Endothelial cell of umbilical vein (primary cell): ENCODE results near the gene EIF3K. TPM values are rescaled to one million over a fixed set of nuclear protein-coding genes. Genes with fewer than 3 reads are reported as not detected.

Experiments
- BruUV-seq: library from RNA; stranded (reverse); fragments of 400-500 nt; replicated peaks from 2 replicates; lab custom pipeline; 2021; lab: Mats Ljungman, UMichigan
- CTCF ChIA-PET: fragments of 300-600, 350-600 bp; sonication (Branson Sonifier 250); formaldehyde crosslinking; loops from one replicate; lab custom pipeline; 2021; ENCODE audit warnings: antibody characterized with exemption, inconsistent platforms; lab: Charles Lee
- POLR2A ChIA-PET: fragments of 300-600, 350-600 bp; sonication (Branson Sonifier 250); formaldehyde crosslinking; loops from one replicate; lab custom pipeline; 2021; ENCODE audit warnings: antibody characterized with exemption, inconsistent platforms; lab: Charles Lee
- DNase-seq: peaks from one replicate; pipeline ENCODE4 v3.0.0-alpha.2; 2011; ENCODE audit warnings: low read depth, low spot score
- FAIRE-seq: peaks from 2 replicates; lab custom pipeline; 2011; peaks lifted over from hg19 to GRCh38; lab: Jason Lieb, UNC
- H2AFZ ChIP-seq: 2 replicates; pipeline ENCODE4 v1.6.0; 2012; ENCODE audit warnings: low read depth, low read length, control low read depth, inconsistent platforms
- H3K27ac ChIP-seq: 2 replicates; pipeline ENCODE4 v1.5.1; 2011; ENCODE audit warnings: low read depth, mild to moderate bottlenecking, control low read depth, low read length, moderate library complexity; ENCODE audit not compliant: insufficient read depth
- H3K27me3 ChIP-seq, 2 experiments: 2 replicates each; pipeline versions ENCODE4 v1.6.0 to v1.6.1; 2011; ENCODE audit warnings: low read length in 2 of 2, mixed read lengths in 1 of 2; ENCODE audit not compliant: control insufficient read depth in 2 of 2, insufficient read depth in 2 of 2
- H3K36me3 ChIP-seq, 2 experiments: 2 replicates in 1 of 2; 3 replicates in 1 of 2; pipeline ENCODE4 v1.5.1; 2011; ENCODE audit warnings: low read length in 2 of 2, mild to moderate bottlenecking in 1 of 2, moderate library complexity in 1 of 2; ENCODE audit not compliant: control insufficient read depth in 2 of 2, insufficient read depth in 2 of 2; ENCODE audit errors: extremely low read depth in 1 of 2
- H3K4me1 ChIP-seq: 3 replicates; pipeline ENCODE4 v1.5.1; 2011; ENCODE audit warnings: mild to moderate bottlenecking, low read length; ENCODE audit not compliant: control insufficient read depth, insufficient read depth; ENCODE audit errors: extremely low read depth
- H3K4me2 ChIP-seq: 2 replicates; pipeline ENCODE4 v1.6.1; 2011; ENCODE audit warnings: low read length, control low read depth, mixed read lengths; ENCODE audit not compliant: insufficient read depth
- H3K4me3 ChIP-seq, 3 experiments: fragments of 200-600 bp in 1 of 3; sonication (generic), shearing (Covaris generic) in 1 of 3; replicated peaks in 1 of 3; 2 replicates each; pipeline ENCODE4 v1.5.1; 2011 to 2016; ENCODE audit warnings: control low read depth in 3 of 3, low read length in 3 of 3, mild to moderate bottlenecking in 2 of 3, inconsistent platforms in 1 of 3, low read depth in 1 of 3, moderate library complexity in 1 of 3; ENCODE audit not compliant: insufficient read depth in 1 of 3
- H3K79me2 ChIP-seq: 2 replicates; pipeline ENCODE4 v1.6.0; 2012; ENCODE audit warnings: low read length, inconsistent platforms; ENCODE audit not compliant: control insufficient read depth, insufficient read depth
- H3K9ac ChIP-seq: replicated peaks from 2 replicates; pipeline ENCODE3; 2011; ENCODE audit warnings: low read length, control low read depth; ENCODE audit not compliant: insufficient read depth; ENCODE audit errors: extremely low read depth
- H3K9me1 ChIP-seq: replicated peaks from 3 replicates; pipeline ENCODE4 v1.6.0; 2011; ENCODE audit warnings: mild to moderate bottlenecking, low read length; ENCODE audit not compliant: control insufficient read depth, insufficient read depth; ENCODE audit errors: extremely low read depth
- H3K9me3 ChIP-seq: replicated peaks from 2 replicates; pipeline ENCODE4 v1.5.1; 2012; ENCODE audit warnings: low read length, inconsistent platforms; ENCODE audit not compliant: control insufficient read depth, insufficient read depth
- H4K20me1 ChIP-seq: replicated peaks from 2 replicates; pipeline ENCODE3; 2011; ENCODE audit warnings: mild to moderate bottlenecking, low read length; ENCODE audit not compliant: control insufficient read depth, insufficient read depth; ENCODE audit errors: extremely low read depth
- CTCF ChIP-seq, 2 donors: IDR thresholded peaks; 1 replicate in 1 of 2; 2 replicates in 1 of 2; pipeline ENCODE4 v1.5.1; 2011; ENCODE audit warnings: low read length in 2 of 2, mild to moderate bottlenecking in 2 of 2, moderate library complexity in 2 of 2, control low read depth in 1 of 2, inconsistent platforms in 1 of 2, low read depth in 1 of 2; ENCODE audit not compliant: insufficient read depth in 1 of 2; ENCODE audit errors: extremely low read depth in 1 of 2
- GATA2 ChIP-seq: IDR thresholded peaks from 2 replicates; pipeline ENCODE4 v1.7.0; 2011; ENCODE audit warnings: low read depth, mild to moderate bottlenecking, moderate library complexity, mixed read lengths, low read length; ENCODE audit not compliant: insufficient read length, insufficient read depth
- POLR2AphosphoS5 ChIP-seq: IDR thresholded peaks from 2 replicates; pipeline ENCODE4 v1.6.1; 2012; ENCODE audit warnings: low read depth, mild to moderate bottlenecking, control low read depth, low read length, moderate library complexity; ENCODE audit not compliant: insufficient read depth
- dilution Hi-C: fragments of 300-500 bp; cut with MboI; formaldehyde crosslinking; loops from one replicate; pipeline ENCODE4 v1.15.0; 2019; ENCODE audit warnings: low sequenced_read_pairs; ENCODE audit not compliant: extremely low pct_ligation_motif_present
- intact Hi-C: fragments of 100-400 bp; cut with micrococcal nuclease; formaldehyde crosslinking; loops from one replicate; pipeline ENCODE4 v1.10.0; 2022
- polyA plus RNA-seq, 4 experiments: library from polyadenylated mRNA; depleted of rRNA in 3 of 4; stranded (reverse) in 3 of 4; unstranded in 1 of 4; fragments of >200 nt; gene quantifications; 2 replicates each; pipeline versions ENCODE4 v1.2.1 to v1.2.3, GENCODE V29; 2011 to 2012; ENCODE audit warnings: missing spikeins in 1 of 4
- total RNA-seq: library from RNA; stranded (reverse); gene quantifications from 2 replicates; pipeline ENCODE4 v1.2.3, GENCODE V29; 2021

EIF3K gene
- total and polyA plus RNA-seq, 2 donors (not counting 3 experiments of a cell fraction or from before 2014, with no cell fraction given) = 267 to 584 TPM

- Histone ChIP-seq H3K36me3 (peaks cover 0 to 2% of the 10 kb centered on the region in 2 experiments), H3K27ac (peak overlapping the region; percentile 5), H3K27me3 (no peaks in the 10 kb centered on the region), H3K79me2 (peaks cover 90% of the 10 kb centered on the region), H3K9me3 (no peaks in the 10 kb centered on the region), H3K9me1 (no peaks in the 10 kb centered on the region), H2AFZ (no peak overlapping the region), H4K20me1 (no peaks in the 10 kb centered on the region), H3K4me2 (no peak overlapping the region), H3K4me3 (no peak overlapping the region), H3K9ac (no peak overlapping the region), H3K4me1 (peaks cover 46% of the 10 kb centered on the region)
- POLR2A ChIA-PET = no interaction called here
- CTCF ChIA-PET = interaction anchor here (1.2 to 1.3 kb wide), 3 partner anchors 8 to 28 kb away, joined by 3 to 6 read pairs (median 4); no protein-coding TSS in a partner anchor
- FAIRE-seq = no peak
- TF ChIP-seq CTCF (IDR thresholded peaks at IDR 0.05; ENCODE audit: extremely low read depth in 1 of 2, insufficient read depth in 1 of 2, low read depth in 1 of 2, low read length in 2 of 2) = no peak
- TF ChIP-seq GATA2 = no peak
- no peak for TF ChIP-seq POLR2AphosphoS5
- DNase-seq = no peak
- dilution Hi-C loops = no loop called here
- BruUV-seq = no TSS peak
- intact Hi-C loops = loop anchor here (1.0 kb wide), 1 partner anchor 7 kb away; no protein-coding TSS in a partner anchor
These were observed 58.1 kb downstream of the EIF3K start for GRCh38 chr19:38676878-38677646.
